ES-I3 (cell line): ENCODE results near the gene GPATCH4.
"Not testable (repeated sequence)": the region's sequence is repeated elsewhere in the genome, so short reads cannot be mapped to it uniquely, and the experiment has no call there.

Source experiments
- H3K36me3 ChIP-seq: 2 replicates; pipeline ENCODE4 v1.6.1; 2013; ENCODE audit warnings: mild to moderate bottlenecking, low read length, control low read depth, moderate library complexity; ENCODE audit not compliant: insufficient read depth
- H3K4me1 ChIP-seq: 2 replicates; pipeline ENCODE4 v1.6.1; 2013; ENCODE audit warnings: mild to moderate bottlenecking, control low read depth, low read length; ENCODE audit not compliant: insufficient read depth
- H3K9ac ChIP-seq: 2 replicates; pipeline ENCODE4 v1.6.1; 2013; ENCODE audit warnings: low read depth, mild to moderate bottlenecking, low read length, moderate library complexity
- H3K9me3 ChIP-seq: 2 replicates; pipeline ENCODE4 v1.6.1; 2013; ENCODE audit warnings: mild to moderate bottlenecking, low read length, moderate library complexity; ENCODE audit not compliant: control insufficient read depth, insufficient read depth

The GPATCH4 gene

DNA sequence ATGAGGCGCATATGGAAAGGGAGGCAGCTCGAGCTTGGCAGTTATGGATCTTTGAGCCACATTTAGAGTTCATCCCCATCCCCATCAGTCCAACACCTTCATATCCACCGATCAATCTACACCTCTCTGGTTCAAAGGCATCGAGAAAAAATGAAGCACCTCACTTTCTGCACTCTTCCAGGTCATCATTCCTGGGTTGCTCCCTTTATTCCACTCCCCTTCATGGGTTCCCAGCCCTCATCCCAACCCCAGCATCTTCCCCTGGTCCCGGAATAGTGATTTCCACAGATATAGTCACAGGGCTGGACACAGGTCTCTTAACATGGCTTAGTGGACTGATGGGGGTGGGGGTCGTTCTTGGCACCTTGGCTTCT lies 18.3 kb upstream of the GPATCH4 start:
- Histone ChIP-seq H3K9ac (no peak overlapping the region), H3K4me1 (peaks cover 6% of the 10 kb centered on the region; the same call in 1 of the 2 replicates), H3K9me3 (no peaks in the 10 kb centered on the region), H3K36me3 (no peaks in the 10 kb centered on the region)

DNA sequence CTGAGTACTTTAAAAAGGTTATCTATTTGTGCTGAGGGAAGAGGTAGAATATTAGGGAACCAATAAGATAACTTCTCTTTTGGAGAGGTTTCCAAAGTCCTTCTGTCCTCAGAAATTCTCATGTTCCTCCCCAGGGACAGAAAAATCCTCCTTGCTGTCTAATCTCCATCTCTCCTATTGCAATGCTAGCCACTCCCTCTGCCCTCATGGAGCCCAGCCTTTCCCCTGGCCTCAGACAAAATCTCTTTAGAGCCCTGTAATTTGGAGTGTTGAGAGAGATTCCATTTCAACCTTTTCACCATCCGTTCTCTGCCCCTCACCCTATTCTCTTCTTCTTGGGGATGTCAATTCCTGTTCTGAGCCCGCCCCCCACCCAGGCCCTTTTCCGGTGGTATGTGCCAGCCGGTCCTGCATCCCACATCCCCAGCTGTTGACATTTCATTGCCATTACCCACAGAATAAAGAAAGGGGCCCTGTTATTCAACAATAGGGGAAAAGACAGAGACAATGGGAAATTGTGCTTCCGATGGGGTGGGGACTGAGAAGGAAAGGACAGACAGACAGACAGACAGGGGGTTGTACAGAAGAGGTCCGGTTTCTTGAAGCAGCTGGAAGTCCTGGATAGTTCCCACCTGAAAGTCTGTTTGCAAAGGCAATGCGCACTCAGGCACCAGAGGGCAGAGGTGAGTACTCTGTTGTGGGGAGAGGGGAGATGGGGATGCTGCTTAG lies 17.7 kb upstream of the GPATCH4 start, which contains the start of gene HAPLN2:
Gene HAPLN2 (plus strand): TSS at position 563 of the 729 bp plus-strand sequence. CDS start 4,076 bp downstream, outside the sequence.
- peaks cover 6% of the 10 kb centered on the region; the same call in 1 of the 2 replicates for H3K4me1 ChIP-seq
- H3K36me3 ChIP-seq: no peaks in the 10 kb centered on the region
- H3K9ac ChIP-seq: no peak within 1 kb of the TSS
- H3K9me3 ChIP-seq: no peaks in the 10 kb centered on the region

DNA sequence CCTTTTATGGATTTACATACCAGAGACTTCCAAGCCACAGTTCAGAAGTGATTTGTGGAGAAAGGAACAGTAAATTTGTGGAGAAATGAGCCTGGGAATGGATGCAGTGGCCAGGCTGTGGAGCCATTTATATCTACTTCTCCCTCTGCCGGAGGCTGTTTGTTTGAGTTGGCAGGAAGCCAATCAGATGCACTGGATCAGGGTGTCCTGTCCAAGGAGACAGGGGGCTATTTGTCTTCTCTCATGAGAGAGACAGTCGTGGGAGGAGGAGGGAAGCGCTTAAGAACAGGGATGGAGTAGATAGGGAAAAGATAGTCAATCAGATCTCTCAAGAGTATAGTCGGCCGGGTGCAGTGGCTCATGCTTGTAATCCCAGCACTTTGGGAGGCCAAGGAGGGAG lies 15.2 kb upstream of the GPATCH4 start:
- no peak overlapping the region for H3K9ac ChIP-seq
- no peaks in the 10 kb centered on the region for H3K36me3 ChIP-seq
- no peaks in the 10 kb centered on the region for H3K9me3 ChIP-seq
- H3K4me1 ChIP-seq: peaks cover 6% of the 10 kb centered on the region; the same call in 1 of the 2 replicates

DNA sequence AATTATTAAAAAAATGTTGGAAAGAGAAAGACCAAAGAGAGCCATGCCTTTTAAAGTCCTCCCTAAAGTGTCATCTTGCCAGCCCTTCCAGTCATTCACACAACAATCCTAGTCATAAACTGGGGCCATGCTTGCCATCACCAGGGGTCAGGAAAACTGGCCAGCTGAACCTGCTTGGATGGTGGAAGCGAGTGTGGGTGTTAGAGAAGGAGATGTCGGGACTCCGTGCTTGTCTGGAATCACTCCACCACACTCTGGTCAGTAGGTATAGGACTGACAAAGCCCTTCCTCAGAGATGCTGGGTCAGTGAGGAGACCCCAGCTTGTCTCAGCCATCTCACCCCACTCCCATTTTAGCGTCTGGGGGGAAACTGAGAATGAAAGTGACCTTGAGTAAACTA lies 14.7 kb upstream of the GPATCH4 start:
- peaks cover 6% of the 10 kb centered on the region; the same call in 1 of the 2 replicates for H3K4me1 ChIP-seq
- no peaks in the 10 kb centered on the region for H3K9me3 ChIP-seq
- H3K9ac ChIP-seq: no peak overlapping the region
- no peaks in the 10 kb centered on the region for H3K36me3 ChIP-seq

DNA sequence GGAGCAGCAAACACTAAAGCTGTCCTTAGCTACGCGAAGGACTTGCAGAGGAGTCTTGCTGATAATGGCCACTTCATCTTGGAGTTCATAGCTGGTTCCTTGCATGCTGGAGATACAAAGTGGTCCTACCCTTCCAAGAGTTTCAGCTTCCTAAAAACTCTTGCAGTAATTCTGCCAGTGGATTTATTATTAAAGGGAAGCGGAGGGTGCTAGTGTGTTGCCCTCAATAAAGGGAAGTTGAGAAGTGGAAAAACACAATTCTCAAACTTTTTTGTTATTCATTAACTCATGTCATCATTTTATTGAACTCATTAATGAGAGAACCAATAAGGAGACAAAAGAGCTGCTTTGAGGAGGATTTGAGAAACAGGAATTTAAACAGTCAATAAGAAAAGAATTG lies 11.4 kb upstream of the GPATCH4 start:
- no peak overlapping the region for H3K9ac ChIP-seq
- no peaks in the 10 kb centered on the region for H3K9me3 ChIP-seq
- no peaks in the 10 kb centered on the region for H3K36me3 ChIP-seq
- H3K4me1 ChIP-seq: peaks cover 6% of the 10 kb centered on the region; the same call in 1 of the 2 replicates

DNA sequence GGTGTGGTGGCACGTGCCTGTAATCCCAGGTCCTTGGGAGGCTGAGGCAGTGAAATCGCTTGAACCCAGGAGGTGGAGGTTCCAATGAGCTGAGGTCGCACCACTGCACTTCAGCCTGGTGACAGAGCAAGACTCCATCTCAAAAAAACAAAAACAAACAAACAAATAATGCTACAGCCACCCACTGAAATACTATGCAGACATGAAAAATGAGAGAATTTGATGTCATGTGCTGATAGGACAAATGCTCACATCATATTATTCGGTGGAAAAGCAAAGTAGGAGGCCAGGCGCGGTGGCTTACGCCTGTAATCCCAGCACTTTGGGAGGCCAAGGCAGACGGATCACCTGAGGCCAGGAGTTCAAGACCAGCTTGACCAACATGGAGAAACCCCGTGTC lies 8.8 kb upstream of the GPATCH4 start:
- H3K4me1 ChIP-seq, H3K36me3 ChIP-seq, H3K9ac ChIP-seq: not testable (repeated sequence)

DNA sequence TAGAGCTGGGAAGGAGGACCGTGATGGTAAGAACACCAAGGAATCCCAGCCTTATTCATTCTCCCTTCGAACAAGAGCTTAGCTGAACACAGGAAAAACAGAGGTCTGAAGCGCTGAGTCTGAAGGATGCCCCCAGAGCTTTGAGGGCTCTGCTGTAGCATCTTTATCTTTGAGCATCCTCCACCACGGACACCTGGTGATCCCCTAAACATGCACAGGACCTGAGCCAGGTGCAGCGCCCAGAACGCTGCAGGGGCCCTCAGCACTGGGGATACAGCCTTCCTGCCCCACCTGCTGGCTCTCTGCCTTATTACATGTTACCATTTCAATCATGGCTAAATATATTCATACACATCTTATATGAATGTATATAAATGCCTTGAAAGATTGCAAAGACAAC lies 7.7 kb upstream of the GPATCH4 start:
- Histone ChIP-seq H3K9ac (no peak overlapping the region), H3K4me1 (no peaks in the 10 kb centered on the region), H3K9me3 (no peaks in the 10 kb centered on the region), H3K36me3 (no peaks in the 10 kb centered on the region)

More for the DNA sequence above, 8.8 kb upstream of the GPATCH4 start:
- H3K9me3 ChIP-seq: not testable (repeated sequence)

DNA sequence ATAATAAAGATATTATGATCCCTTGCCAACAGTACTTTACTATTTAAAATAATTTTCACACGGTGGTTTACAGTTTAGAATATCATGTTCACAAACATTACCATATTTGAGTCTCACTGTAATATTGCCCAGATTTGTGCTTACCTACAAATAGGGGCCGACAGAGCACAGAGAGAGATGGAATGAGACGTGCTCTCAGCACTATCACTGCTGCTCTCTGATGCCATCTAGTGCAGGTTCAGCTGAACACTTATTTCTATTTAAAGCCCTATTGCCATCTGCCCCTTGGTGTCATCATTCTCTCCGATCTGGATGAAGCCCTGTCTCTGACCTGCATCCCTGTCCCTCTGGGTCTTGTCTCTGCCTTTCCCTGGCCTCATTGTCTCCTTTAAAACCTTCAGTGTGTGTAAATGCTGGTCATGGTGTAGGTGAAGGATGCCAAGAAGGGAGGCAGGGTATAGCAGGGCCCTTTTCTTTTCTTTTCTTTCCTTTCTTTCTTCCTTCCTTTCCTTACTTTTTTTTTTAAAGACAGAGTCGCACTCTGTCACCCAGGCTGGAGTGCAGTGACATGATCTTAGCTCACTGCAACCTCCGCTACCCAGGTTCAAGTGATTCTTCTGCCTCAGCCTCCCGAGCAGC lies 6.9 kb upstream of the GPATCH4 start:
- Histone ChIP-seq H3K9ac (no peak overlapping the region), H3K9me3 (no peaks in the 10 kb centered on the region), H3K4me1 (no peaks in the 10 kb centered on the region), H3K36me3 (no peaks in the 10 kb centered on the region)

DNA sequence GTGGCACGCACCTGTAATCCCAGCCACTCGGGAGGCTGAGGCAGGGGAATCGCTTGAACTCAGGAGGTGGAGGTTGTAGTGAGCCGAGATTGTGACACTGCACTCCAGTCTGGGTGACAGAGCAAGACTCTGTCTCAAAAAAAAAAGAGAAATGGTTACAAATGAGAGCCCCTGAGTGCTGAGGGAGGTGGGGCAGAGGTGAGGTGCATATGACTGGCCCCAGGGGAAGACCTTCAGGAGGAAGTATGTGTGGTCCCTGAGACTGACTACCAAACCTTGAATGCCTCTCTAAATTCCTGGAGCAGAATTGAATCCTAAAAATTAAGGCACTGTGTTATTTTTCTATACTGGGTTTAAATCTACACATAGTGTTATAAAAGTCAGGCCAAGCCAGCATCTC lies 6.1 kb upstream of the GPATCH4 start:
- H3K9ac ChIP-seq, H3K36me3 ChIP-seq, H3K9me3 ChIP-seq, H3K4me1 ChIP-seq: not testable (repeated sequence)

DNA sequence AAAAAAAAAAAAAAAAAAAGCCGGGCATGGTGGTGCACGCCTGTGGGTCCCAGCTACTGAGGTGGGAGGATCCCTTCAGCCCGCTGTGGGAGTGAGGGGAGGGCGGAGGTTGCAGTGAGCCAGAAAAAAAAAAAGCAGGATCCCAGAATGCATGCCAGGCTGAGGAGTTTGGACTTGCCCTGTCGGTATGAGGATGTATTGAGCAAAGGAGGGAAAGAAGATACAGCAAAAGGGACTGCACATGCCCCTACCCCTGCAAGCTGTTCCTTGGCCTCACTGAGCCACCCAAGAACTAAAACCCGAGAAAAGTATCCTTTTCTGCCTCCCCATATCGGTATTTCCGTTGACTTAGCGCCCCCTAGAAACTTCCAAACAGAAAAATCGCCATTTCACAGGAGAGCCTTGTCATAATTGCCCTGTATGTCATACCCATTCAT lies 1.3 kb upstream of the GPATCH4 start:
- Histone ChIP-seq H3K4me1 (no peaks in the 10 kb centered on the region), H3K36me3 (peaks cover 6% of the 10 kb centered on the region), H3K9ac (peak overlapping the region; percentile 25; the same call in 1 of the 2 replicates), H3K9me3 (no peaks in the 10 kb centered on the region)

DNA sequence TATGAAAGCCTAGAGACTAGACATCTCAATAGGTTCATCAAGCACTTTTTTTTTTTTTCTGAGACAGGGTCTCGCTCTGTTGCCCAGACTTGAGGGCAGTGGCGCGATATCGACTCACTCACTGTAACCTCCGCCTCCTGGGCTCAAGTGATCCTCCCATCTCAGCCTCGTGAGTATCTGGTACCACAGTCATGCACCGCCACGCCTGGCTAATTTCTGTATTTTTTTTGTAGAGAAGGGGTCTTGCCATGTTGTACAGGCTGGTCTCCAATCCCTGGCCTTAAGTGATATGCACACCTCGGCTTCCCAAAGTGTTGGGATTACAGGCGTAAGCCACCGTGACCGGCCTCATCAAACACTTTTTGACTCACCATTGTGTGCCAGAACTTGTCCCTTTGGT lies 613 bp upstream of the GPATCH4 start:
- H3K36me3 ChIP-seq: peaks cover 9% of the 10 kb centered on the region
- peak overlapping the region; percentile 81; the same call in 1 of the 2 replicates for H3K9ac ChIP-seq

DNA sequence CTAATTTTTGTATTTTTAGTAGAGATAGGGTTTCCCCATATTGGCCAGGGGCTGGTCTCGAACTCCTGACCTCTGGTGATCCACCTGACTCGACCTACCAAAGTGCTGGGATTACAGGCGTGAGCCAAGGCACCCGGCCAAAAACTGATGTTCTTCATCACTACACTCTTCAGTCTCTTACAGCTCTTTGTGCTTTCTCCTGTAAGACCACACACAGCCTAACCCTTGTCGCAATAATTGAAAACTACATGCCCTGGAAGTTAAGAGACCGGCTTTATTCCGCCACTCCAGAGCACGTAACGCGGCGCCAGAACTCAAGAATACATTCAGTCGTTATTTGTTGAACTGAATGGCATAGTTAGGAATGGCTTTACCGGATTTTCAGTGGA lies 552 bp downstream of the GPATCH4 start:
- H3K9me3 ChIP-seq: no peaks in the 10 kb centered on the region
- H3K36me3 ChIP-seq: peaks cover 18% of the 10 kb centered on the region
- H3K9ac ChIP-seq: peak overlapping the region; percentile 81
- H3K4me1 ChIP-seq: no peaks in the 10 kb centered on the region

More for the DNA sequence above, 613 bp upstream of the GPATCH4 start:
- H3K9me3 ChIP-seq: no peaks in the 10 kb centered on the region
- H3K4me1 ChIP-seq: no peaks in the 10 kb centered on the region

DNA sequence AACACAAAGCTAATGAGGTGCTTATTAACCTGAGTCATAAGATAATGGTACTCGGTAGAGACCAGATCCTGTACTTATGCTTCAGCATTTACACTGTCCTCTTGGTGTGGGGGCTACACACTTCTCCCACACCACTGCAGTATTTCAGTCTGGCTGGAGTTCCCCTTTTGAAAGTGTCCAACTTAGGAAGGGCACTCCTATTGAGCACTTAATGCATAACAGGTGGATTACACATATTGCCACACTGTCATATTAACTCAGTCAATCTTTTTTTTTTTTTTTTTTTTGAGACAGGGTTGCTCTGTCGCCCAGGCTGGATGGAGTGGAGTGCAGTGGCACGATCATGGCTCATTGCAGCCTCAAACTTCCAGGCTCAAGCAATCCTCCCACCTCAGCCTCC lies 1.5 kb downstream of the GPATCH4 start:
- H3K9me3 ChIP-seq: no peaks in the 10 kb centered on the region
- H3K36me3 ChIP-seq: peaks cover 22% of the 10 kb centered on the region
- H3K9ac ChIP-seq: no peak overlapping the region
- no peaks in the 10 kb centered on the region for H3K4me1 ChIP-seq

DNA sequence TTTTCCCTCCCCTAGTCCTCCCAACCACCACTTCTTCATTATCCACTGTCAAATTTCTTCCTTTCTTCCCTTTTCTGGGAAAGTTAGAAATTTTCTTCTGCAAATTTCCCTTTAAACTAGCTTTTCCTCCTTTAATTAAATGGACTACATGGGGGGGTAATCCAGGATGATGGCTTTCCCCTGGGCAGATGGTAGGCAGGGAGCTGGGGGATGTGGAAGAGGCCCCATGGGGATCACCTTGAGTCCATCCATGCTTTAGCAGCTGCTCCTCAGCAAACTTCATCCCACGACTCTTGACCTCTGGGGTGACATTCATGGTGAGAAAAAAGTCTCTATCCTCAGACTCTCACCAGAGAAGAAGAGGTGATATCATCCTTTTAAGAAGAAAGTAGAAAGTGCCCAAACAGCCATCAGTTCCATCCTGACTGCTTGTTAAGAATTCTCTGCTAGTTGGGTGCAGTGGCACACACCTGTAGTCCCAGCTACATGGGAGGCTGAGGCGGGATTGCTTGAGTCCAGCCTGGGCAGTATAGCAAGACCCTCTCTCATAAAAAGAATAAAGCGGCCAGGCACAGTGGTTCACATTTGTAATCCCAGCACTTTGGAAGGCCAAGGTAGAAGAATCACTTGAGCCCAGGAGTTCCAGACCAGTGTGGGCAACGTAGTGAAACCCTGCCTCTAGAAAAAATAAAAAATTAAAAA lies 2.4 kb downstream of the GPATCH4 start:
- Histone ChIP-seq H3K9ac (no peak overlapping the region), H3K4me1 (no peaks in the 10 kb centered on the region), H3K9me3 (no peaks in the 10 kb centered on the region), H3K36me3 (peaks cover 22% of the 10 kb centered on the region)
